Brain microvascular endothelial cell (primary cell): ENCODE measurements around the gene PTPN3.

Experiments
- DNase-seq: peaks from one replicate; pipeline ENCODE4 v3.0.0-alpha.2; 2020
- H3K27ac ChIP-seq: fragments of 250-450 bp; sonication (Bioruptor Pico); 2 replicates; pipeline ENCODE4 v1.5.1; 2020; ENCODE audit warnings: mild to moderate bottlenecking, moderate library complexity
- H3K27me3 ChIP-seq: fragments of 250-450 bp; sonication (Bioruptor Pico); replicated peaks from 2 replicates; pipeline ENCODE4 v1.5.1; 2020; ENCODE audit warnings: mild to moderate bottlenecking
- H3K36me3 ChIP-seq: fragments of 250-450 bp; sonication (Bioruptor Pico); replicated peaks from 2 replicates; pipeline ENCODE4 v1.5.1; 2020; ENCODE audit warnings: mild to moderate bottlenecking
- H3K4me3 ChIP-seq: 2 replicates; pipeline ENCODE4 v1.5.1; 2011; ENCODE audit warnings: low read depth, mild to moderate bottlenecking, control low read depth, low read length, moderate library complexity
- in situ Hi-C: cut with HindIII; loops from 2 replicates; pipeline ENCODE4 v1.10.0; 2017; ENCODE audit warnings: low sequenced_read_pairs, low pct_ligation_motif_present
- TF ChIP-seq, protein P1 (sequence below): IDR thresholded peaks from 2 replicates; pipeline ENCODE4 v1.5.1; 2011; ENCODE audit warnings: low read depth, mild to moderate bottlenecking, moderate library complexity, low read length, control low read depth, inconsistent platforms; ENCODE audit errors: missing control alignments

Gene PTPN3

DNA sequence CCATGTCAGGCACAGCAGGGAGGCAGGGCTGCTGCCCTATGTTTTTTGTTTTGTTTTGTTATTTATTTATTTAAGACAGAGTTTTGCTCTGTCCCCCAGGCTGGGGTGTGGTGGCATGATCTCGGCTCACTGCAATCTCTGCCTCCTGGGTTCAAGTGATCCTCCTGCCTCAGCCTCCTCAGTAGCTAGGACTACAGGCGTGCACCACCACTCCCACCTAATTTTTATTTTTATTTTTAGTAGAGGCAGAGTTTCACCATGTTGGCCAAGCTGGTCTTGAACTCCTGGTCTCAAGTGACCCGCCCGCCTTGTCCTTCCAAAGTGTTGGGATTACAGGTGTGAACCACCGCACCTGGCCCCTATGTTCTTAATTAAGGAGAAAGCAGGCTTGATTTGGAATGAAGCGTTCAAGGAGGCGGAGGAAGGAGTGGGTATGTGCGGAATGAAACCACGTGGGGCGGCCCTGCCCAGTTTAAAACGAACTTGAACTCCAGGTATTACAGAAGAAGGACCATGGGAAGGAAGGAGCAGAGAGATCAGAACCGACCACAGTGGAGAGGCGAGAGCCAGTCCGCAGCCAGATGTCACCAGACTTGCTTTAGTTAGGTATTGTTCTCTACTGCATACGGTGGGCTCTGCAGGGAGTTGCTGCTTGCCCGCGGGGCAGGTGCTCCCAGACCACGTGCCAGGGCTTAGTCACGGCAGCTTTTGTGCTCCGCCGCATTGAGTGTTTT is 142.4 kb downstream of the PTPN3 start:
- no peak for DNase-seq
- Histone ChIP-seq H3K27ac (no peak overlapping the region), H3K36me3 (no peaks in the 10 kb centered on the region), H3K4me3 (no peak overlapping the region), H3K27me3 (no peaks in the 10 kb centered on the region)
- TF ChIP-seq, protein P1, sequence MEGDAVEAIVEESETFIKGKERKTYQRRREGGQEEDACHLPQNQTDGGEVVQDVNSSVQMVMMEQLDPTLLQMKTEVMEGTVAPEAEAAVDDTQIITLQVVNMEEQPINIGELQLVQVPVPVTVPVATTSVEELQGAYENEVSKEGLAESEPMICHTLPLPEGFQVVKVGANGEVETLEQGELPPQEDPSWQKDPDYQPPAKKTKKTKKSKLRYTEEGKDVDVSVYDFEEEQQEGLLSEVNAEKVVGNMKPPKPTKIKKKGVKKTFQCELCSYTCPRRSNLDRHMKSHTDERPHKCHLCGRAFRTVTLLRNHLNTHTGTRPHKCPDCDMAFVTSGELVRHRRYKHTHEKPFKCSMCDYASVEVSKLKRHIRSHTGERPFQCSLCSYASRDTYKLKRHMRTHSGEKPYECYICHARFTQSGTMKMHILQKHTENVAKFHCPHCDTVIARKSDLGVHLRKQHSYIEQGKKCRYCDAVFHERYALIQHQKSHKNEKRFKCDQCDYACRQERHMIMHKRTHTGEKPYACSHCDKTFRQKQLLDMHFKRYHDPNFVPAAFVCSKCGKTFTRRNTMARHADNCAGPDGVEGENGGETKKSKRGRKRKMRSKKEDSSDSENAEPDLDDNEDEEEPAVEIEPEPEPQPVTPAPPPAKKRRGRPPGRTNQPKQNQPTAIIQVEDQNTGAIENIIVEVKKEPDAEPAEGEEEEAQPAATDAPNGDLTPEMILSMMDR = no peak
- in situ Hi-C loops = no loop called here

DNA sequence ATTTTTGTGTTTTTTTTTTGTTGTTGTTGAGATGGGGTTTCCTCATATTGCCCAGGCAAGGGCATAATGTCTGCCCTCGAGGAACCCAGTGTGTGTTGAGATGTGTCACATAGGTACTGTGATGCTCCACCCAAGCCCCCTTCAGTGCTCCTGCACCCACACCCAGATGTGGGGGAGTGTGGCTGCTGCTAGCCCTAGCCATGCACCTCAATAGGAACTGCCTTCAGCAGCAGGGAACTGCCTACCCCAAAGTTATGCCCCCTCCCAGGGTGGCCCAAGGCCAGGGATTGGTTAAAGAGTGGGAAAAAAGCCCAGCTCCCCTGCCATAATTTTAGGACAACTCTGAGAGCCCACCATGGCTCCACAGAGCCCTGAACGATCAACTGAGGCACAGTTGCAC is 143.9 kb downstream of the PTPN3 start:
- no peak overlapping the region for H3K4me3 ChIP-seq
- in situ Hi-C loops = no loop called here
- H3K36me3 ChIP-seq = no peaks in the 10 kb centered on the region
- TF ChIP-seq, protein P1 = no peak
- H3K27ac ChIP-seq = no peak overlapping the region
- no peak for DNase-seq
- H3K27me3 ChIP-seq = no peaks in the 10 kb centered on the region

DNA sequence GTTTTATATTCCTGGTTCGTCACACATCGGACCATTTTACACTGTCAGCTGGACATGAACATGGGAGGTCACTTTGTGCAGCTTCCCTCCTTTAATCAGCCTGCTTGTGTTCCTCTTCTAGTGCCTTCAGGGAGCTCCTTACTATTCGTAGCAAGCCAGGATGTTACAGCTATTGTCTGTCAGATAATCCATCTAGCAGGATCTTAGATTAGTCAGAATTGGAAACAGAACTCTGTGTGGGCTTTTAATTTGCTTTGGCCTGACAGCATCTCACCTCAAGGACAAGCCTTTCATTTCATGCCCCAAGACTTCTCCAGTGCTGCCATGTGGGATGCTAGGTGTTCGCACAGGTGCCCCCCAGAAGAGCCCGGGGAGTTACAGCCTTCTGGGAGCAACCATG is 147.1 kb downstream of the PTPN3 start:
- in situ Hi-C loops = no loop called here

DNA sequence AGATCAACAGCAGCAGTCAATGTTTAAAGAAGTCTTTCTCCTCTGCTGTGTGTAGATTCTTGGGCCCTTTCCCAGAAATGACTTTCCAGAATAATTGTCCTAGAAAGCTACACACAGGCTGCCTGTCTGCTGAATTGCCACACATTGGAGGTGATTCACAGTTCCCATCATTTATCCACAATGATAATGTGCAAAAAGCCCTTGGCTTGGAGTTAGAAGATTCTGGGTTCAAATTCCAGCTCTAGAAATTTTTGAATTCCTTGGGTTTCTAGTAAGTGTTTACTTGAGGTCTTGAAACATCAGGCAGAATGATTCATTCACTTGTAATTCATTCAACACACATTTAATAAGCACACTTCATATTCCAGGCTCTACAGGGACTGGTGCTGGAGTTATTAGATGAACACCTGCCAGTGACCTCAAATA is 148.7 kb downstream of the PTPN3 start:
- Histone ChIP-seq H3K36me3 (no peaks in the 10 kb centered on the region), H3K27me3 (no peaks in the 10 kb centered on the region), H3K27ac (no peak overlapping the region), H3K4me3 (no peak overlapping the region)
- in situ Hi-C loops = no loop called here
- DNase-seq = peak; percentile 87
- TF ChIP-seq, protein P1 = no peak

More for the DNA sequence above, 147.1 kb downstream of the PTPN3 start:
- H3K36me3 ChIP-seq = no peaks in the 10 kb centered on the region
- H3K27me3 ChIP-seq = no peaks in the 10 kb centered on the region
- no peak for DNase-seq
- TF ChIP-seq, protein P1 = no peak
- no peak overlapping the region for H3K27ac ChIP-seq
- H3K4me3 ChIP-seq = no peak overlapping the region

DNA sequence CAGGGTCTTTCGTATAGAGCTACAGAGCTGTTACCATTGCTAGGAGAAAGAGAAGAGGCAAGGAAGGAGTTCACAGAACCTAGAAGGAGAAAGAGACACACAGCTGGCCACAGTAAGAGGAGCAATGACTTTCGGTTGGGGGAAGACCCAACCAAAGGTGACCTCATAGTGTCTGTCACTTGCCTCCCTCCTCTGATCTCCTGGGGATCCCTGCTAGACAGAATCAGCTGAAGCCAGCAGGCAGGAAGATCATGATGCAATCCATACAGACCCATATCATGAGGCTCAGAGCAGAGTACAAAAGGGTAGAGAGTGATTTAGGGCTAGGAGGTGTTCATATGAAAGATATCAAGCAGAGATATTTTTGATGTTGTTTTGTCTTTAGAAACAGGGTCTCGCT is 151.2 kb downstream of the PTPN3 start:
- no peak for DNase-seq
- H3K4me3 ChIP-seq = no peak overlapping the region
- no peak overlapping the region for H3K27ac ChIP-seq
- no peaks in the 10 kb centered on the region for H3K36me3 ChIP-seq
- H3K27me3 ChIP-seq = no peaks in the 10 kb centered on the region
- in situ Hi-C loops = no loop called here
- TF ChIP-seq, protein P1 = no peak

DNA sequence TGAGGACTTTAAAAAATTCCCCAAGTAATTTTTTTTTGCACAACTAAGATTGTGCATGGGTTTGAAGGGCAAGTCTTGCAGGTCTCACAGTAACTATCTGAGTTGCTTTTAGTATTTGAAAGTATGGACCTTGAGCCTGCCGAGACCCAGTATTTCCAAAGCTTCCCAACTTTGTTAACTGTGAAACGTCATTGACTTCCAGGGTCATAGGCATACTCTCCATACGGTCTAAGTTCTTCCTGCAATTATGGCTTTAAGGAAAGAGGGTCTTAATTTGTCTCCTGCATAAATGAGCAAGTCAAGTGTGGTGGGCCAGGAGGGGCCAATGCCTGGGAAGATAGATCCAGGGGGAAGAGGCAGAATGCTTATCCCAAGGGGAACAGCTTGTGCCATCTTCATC is 153.2 kb downstream of the PTPN3 start:
- Histone ChIP-seq H3K4me3 (no peak overlapping the region), H3K36me3 (no peaks in the 10 kb centered on the region), H3K27ac (no peak overlapping the region), H3K27me3 (no peaks in the 10 kb centered on the region)
- in situ Hi-C loops = no loop called here
- DNase-seq = no peak
- TF ChIP-seq, protein P1 = no peak
